Effector CD4-positive, alpha-beta T cell (primary cell): ENCODE measurements around the gene MYL3. TPM values are rescaled to one million over a fixed set of nuclear protein-coding genes. Genes with fewer than 3 reads are reported as not detected.
"Not testable (repeated sequence)": the region's sequence is repeated elsewhere in the genome, so short reads cannot be mapped to it uniquely, and the experiment has no call there.

Experiments used
- DNase-seq: peaks from one replicate; pipeline ENCODE4 v3.0.0-alpha.2; 2020
- total RNA-seq: gene quantifications from one replicate; lab custom pipeline; 2026; lab: John Stamatoyannopoulos, UW

Gene MYL3
- total RNA-seq: not detected

GRCh38 chr3:46863261-46863782 lies at the start of gene MYL3:
Gene MYL3 (minus strand): TSS chr3:46863444. CDS start chr3:46863390, 54 bp downstream.
- DNase-seq: no peak

- DNase-seq: no peak
Observed at GRCh38 chr3:46912986-46913385, 49.7 kb upstream of the MYL3 start.

- DNase-seq: not testable (repeated sequence)
Observed at GRCh38 chr3:46910914-46911313, 47.7 kb upstream of the MYL3 start.

- DNase-seq: no peak
Observed at GRCh38 chr3:46910166-46910760, 47.0 kb upstream of the MYL3 start.

- DNase-seq: peak; percentile 70
Observed at GRCh38 chr3:46909535-46910161, 46.4 kb upstream of the MYL3 start.

- no peak for DNase-seq
Observed at GRCh38 chr3:46908986-46909534, 45.8 kb upstream of the MYL3 start.

- DNase-seq: no peak
Observed at GRCh38 chr3:46908294-46908985, 45.2 kb upstream of the MYL3 start.

- DNase-seq: no peak
Observed at GRCh38 chr3:46907960-46908293, 44.7 kb upstream of the MYL3 start.

GRCh38 chr3:46907271-46907670 lies 44.0 kb upstream of the MYL3 start:
- DNase-seq: no peak

GRCh38 chr3:46906471-46907058 lies 43.3 kb upstream of the MYL3 start:
- DNase-seq: no peak

- no peak for DNase-seq
Observed at GRCh38 chr3:46905661-46906451, 42.6 kb upstream of the MYL3 start.

- DNase-seq: no peak
Observed at GRCh38 chr3:46905213-46905560, 41.9 kb upstream of the MYL3 start.

- DNase-seq: no peak
Observed at GRCh38 chr3:46904303-46905212, 41.3 kb upstream of the MYL3 start.

- no peak for DNase-seq
Observed at GRCh38 chr3:46903341-46904302, 40.4 kb upstream of the MYL3 start.

GRCh38 chr3:46902188-46902631 lies 39.0 kb upstream of the MYL3 start:
- no peak for DNase-seq

- DNase-seq: no peak
Observed at GRCh38 chr3:46901591-46902187, 38.4 kb upstream of the MYL3 start.

GRCh38 chr3:46901061-46901460 lies 37.8 kb upstream of the MYL3 start:
- DNase-seq: no peak

GRCh38 chr3:46900356-46900755 lies 37.1 kb upstream of the MYL3 start:
- DNase-seq: no peak

GRCh38 chr3:46900007-46900292 lies 36.7 kb upstream of the MYL3 start:
- no peak for DNase-seq
